GM21717 (cell line): Measurements from ENCODE around the gene POLE.
"Not testable (repeated sequence)": the region's sequence is repeated elsewhere in the genome, so short reads cannot be mapped to it uniquely, and the experiment has no call there.

Experiments
- ATAC-seq: cut with Tn5 transposase; IDR thresholded peaks from one replicate; pipeline ENCODE4 v1.9.1; 2021; ENCODE audit warnings: mild to moderate bottlenecking, moderate library complexity; ENCODE audit not compliant: unreplicated experiment

POLE gene

GRCh38 chr12:132601171-132601883 is 85.8 kb downstream of the POLE start:
- no peak for ATAC-seq

- ATAC-seq = no peak
Observed at GRCh38 chr12:132600048-132601032, 86.8 kb downstream of the POLE start.

- ATAC-seq = not testable (repeated sequence)
Observed at GRCh38 chr12:132599502-132599901, 87.6 kb downstream of the POLE start.

GRCh38 chr12:132597333-132598316 is 89.5 kb downstream of the POLE start:
- no peak for ATAC-seq

- no peak for ATAC-seq
Observed at GRCh38 chr12:132596016-132596415, 91.1 kb downstream of the POLE start.

- no peak for ATAC-seq
Observed at GRCh38 chr12:132595183-132595582, 92.0 kb downstream of the POLE start.

- no peak for ATAC-seq
Observed at GRCh38 chr12:132593938-132594358, 93.2 kb downstream of the POLE start.

- ATAC-seq = no peak
Observed at GRCh38 chr12:132593521-132593920, 93.6 kb downstream of the POLE start.

- ATAC-seq = no peak
Observed at GRCh38 chr12:132593071-132593470, 94.1 kb downstream of the POLE start.

- ATAC-seq = no peak
Observed at GRCh38 chr12:132592282-132592970, 94.7 kb downstream of the POLE start.

- ATAC-seq = no peak
Observed at GRCh38 chr12:132591107-132591935, 95.8 kb downstream of the POLE start.

- no peak for ATAC-seq
Observed at GRCh38 chr12:132588821-132589669, 98.1 kb downstream of the POLE start.

GRCh38 chr12:132588319-132588718 is 98.8 kb downstream of the POLE start:
- no peak for ATAC-seq

GRCh38 chr12:132587781-132588180 is 99.4 kb downstream of the POLE start:
- no peak for ATAC-seq

- no peak for ATAC-seq
Observed at GRCh38 chr12:132586929-132587328, 100.2 kb downstream of the POLE start.

- ATAC-seq = no peak
Observed at GRCh38 chr12:132585177-132585576, 102.0 kb downstream of the POLE start.

- ATAC-seq = no peak
Observed at GRCh38 chr12:132584429-132584828, 102.7 kb downstream of the POLE start.

- ATAC-seq = no peak
Observed at GRCh38 chr12:132583736-132584135, 103.4 kb downstream of the POLE start.

- no peak for ATAC-seq
Observed at GRCh38 chr12:132583411-132583710, 103.8 kb downstream of the POLE start.
